ENCODE results near the gene CFAP45.

- TF ChIP-seq CHD1 (IDR thresholded peaks at IDR 0.05; ENCODE audit: low read length) (no peak), ZNF780A (CRISPR knock-in tag; IDR thresholded peaks at IDR 0.05) (no peak), GTF2F1 (IDR thresholded peaks at IDR 0.05; ENCODE audit: low read depth, low read length) (no peak), NFE2L1 (tag; IDR thresholded peaks at IDR 0.05; ENCODE audit: borderline replicate concordance, low read depth) (no peak), ATF6 (CRISPR knock-in tag; IDR thresholded peaks at IDR 0.05) (no peak), EZH2 (IDR thresholded peaks at IDR 0.05; ENCODE audit: borderline replicate concordance, low read depth, low read length) (no peak)
Observed at GRCh38 chr1:159866066-159866465, 33.9 kb downstream of the CFAP45 start.

All from K562 (cell line).